OCI-LY7 (cell line): ENCODE data around the gene ADGRF3. TPM values are rescaled to one million over a fixed set of nuclear protein-coding genes. Genes with fewer than 3 reads are reported as not detected.
"Not testable (repeated sequence)": the region's sequence is repeated elsewhere in the genome, so short reads cannot be mapped to it uniquely, and the experiment has no call there.

Experiments used
- BruUV-seq: library from RNA; stranded (reverse); fragments of 400-500 nt; replicated peaks from 2 replicates; lab custom pipeline; 2021; lab: Mats Ljungman, UMichigan
- CTCF ChIA-PET: fragments of 300-600 bp; sonication (Branson Sonifier 250); formaldehyde crosslinking; loops from one replicate; lab custom pipeline; 2022; ENCODE audit warnings: antibody characterized with exemption; ENCODE audit not compliant: unreplicated experiment; lab: Charles Lee
- POLR2A ChIA-PET: fragments of 300-600 bp; sonication (Branson Sonifier 250); formaldehyde crosslinking; loops from one replicate; lab custom pipeline; 2022; ENCODE audit warnings: antibody characterized with exemption; lab: Charles Lee
- DNase-seq: peaks from one replicate; pipeline ENCODE4 v3.0.0-alpha.2; 2015; ENCODE audit warnings: low spot score
- H2AFZ ChIP-seq: fragments of 200-600 bp; sonication (generic), shearing (Covaris generic); 2 replicates; pipeline ENCODE4 v1.6.1; 2014; ENCODE audit warnings: mild to moderate bottlenecking, antibody characterized with exemption, low read length, moderate library complexity
- H3K27ac ChIP-seq: fragments of 200-600 bp; sonication (generic); 2 replicates; pipeline ENCODE4 v1.5.1; 2014; ENCODE audit warnings: mixed run types, low read depth, mild to moderate bottlenecking, moderate library complexity, low read length, inconsistent platforms; ENCODE audit not compliant: poor library complexity, severe bottlenecking
- H3K36me3 ChIP-seq: fragments of 200-600 bp; sonication (generic); 2 replicates; pipeline ENCODE4 v1.6.1; 2014; ENCODE audit warnings: mild to moderate bottlenecking, antibody characterized with exemption, low read length, moderate library complexity, mixed read lengths; ENCODE audit not compliant: insufficient read depth
- H3K4me1 ChIP-seq: fragments of 200-600 bp; sonication (generic); 2 replicates; pipeline ENCODE4 v1.5.1; 2014; ENCODE audit warnings: mild to moderate bottlenecking, low read length; ENCODE audit not compliant: insufficient read depth, poor library complexity, severe bottlenecking
- H3K4me2 ChIP-seq: fragments of 200-600 bp; sonication (generic); 2 replicates; pipeline ENCODE4 v1.6.1; 2014; ENCODE audit warnings: mild to moderate bottlenecking, low read length
- H3K4me3 ChIP-seq: fragments of 200-600 bp; sonication (generic); 2 replicates; pipeline ENCODE4 v1.5.1; 2014; ENCODE audit warnings: mild to moderate bottlenecking, low read depth, low read length; ENCODE audit not compliant: poor library complexity, severe bottlenecking
- H3K79me2 ChIP-seq: fragments of 200-600 bp; sonication (generic); 2 replicates; pipeline ENCODE4 v1.6.1; 2016; ENCODE audit warnings: low read depth, mild to moderate bottlenecking, low read length, moderate library complexity, mixed read lengths; ENCODE audit not compliant: insufficient read depth
- H3K9me2 ChIP-seq: fragments of 200-600 bp; sonication (generic); 2 replicates; pipeline ENCODE4 v1.6.1; 2016; ENCODE audit warnings: mild to moderate bottlenecking, low read length, mixed read lengths; ENCODE audit not compliant: insufficient read depth
- H3K9me3 ChIP-seq: fragments of 200-600 bp; sonication (generic); 2 replicates; pipeline ENCODE4 v1.6.1; 2014; ENCODE audit warnings: mild to moderate bottlenecking, mixed run types, low read length, mixed read lengths
- H4K20me1 ChIP-seq: fragments of 200-600 bp; sonication (generic); 2 replicates; pipeline ENCODE4 v1.6.1; 2014; ENCODE audit warnings: mild to moderate bottlenecking, antibody characterized with exemption, low read length, moderate library complexity, mixed read lengths; ENCODE audit not compliant: insufficient read depth
- EZH2phosphoT487 ChIP-seq: fragments of 200-600 bp; sonication (generic); IDR thresholded peaks from 2 replicates; pipeline ENCODE4 v1.6.1; 2018; ENCODE audit warnings: low read depth, borderline replicate concordance, mild to moderate bottlenecking, mixed run types, antibody characterized with exemption, low read length, moderate library complexity, mixed read lengths
- intact Hi-C: fragments of 100-400 bp; cut with micrococcal nuclease; formaldehyde crosslinking; loops from one replicate; pipeline ENCODE4 v1.10.0; 2022; ENCODE audit not compliant: unreplicated experiment
- total RNA-seq, 2 experiments: library from RNA; depleted of rRNA in 1 of 2; stranded (reverse); fragments of >200 nt in 1 of 2; shearing (Covaris generic) in 1 of 2; gene quantifications; 2 replicates each; pipeline ENCODE4 v1.2.3, GENCODE V29; 2014 to 2022
- TF ChIP-seq, protein P1 (sequence below): fragments of 200-600 bp; sonication (generic); conservative IDR thresholded peaks from 2 replicates; pipeline ENCODE4 v1.5.1; 2014; ENCODE audit warnings: mild to moderate bottlenecking, antibody characterized with exemption, low read length, moderate library complexity, mixed read lengths

Gene ADGRF3
- total RNA-seq, 2 experiments from 2014 or later = 3.8 to 4.7 TPM

GRCh38 chr2:26312471-26312870 is 34.1 kb downstream of the ADGRF3 start:
- no peak overlapping the region for H3K4me3 ChIP-seq
- DNase-seq = no peak
- no peaks in the 10 kb centered on the region for H3K9me3 ChIP-seq
- H3K9me2 ChIP-seq = no peaks in the 10 kb centered on the region
- no peak overlapping the region for H3K27ac ChIP-seq
- no peaks in the 10 kb centered on the region for H3K36me3 ChIP-seq
- POLR2A ChIA-PET = no interaction called here
- intact Hi-C loops = no loop called here
- no peak overlapping the region for H3K4me2 ChIP-seq
- H4K20me1 ChIP-seq = no peaks in the 10 kb centered on the region
- TF ChIP-seq, protein P1, sequence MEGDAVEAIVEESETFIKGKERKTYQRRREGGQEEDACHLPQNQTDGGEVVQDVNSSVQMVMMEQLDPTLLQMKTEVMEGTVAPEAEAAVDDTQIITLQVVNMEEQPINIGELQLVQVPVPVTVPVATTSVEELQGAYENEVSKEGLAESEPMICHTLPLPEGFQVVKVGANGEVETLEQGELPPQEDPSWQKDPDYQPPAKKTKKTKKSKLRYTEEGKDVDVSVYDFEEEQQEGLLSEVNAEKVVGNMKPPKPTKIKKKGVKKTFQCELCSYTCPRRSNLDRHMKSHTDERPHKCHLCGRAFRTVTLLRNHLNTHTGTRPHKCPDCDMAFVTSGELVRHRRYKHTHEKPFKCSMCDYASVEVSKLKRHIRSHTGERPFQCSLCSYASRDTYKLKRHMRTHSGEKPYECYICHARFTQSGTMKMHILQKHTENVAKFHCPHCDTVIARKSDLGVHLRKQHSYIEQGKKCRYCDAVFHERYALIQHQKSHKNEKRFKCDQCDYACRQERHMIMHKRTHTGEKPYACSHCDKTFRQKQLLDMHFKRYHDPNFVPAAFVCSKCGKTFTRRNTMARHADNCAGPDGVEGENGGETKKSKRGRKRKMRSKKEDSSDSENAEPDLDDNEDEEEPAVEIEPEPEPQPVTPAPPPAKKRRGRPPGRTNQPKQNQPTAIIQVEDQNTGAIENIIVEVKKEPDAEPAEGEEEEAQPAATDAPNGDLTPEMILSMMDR = no peak
- no peak for TF ChIP-seq EZH2phosphoT487
- no peaks in the 10 kb centered on the region for H3K79me2 ChIP-seq
- no peak overlapping the region for H2AFZ ChIP-seq
- no peaks in the 10 kb centered on the region for H3K4me1 ChIP-seq
- CTCF ChIA-PET = no interaction called here
- BruUV-seq = no TSS peak

- Histone ChIP-seq H2AFZ (no peak overlapping the region), H3K79me2 (no peaks in the 10 kb centered on the region), H3K4me3 (no peak overlapping the region), H3K4me2 (no peak overlapping the region), H3K36me3 (no peaks in the 10 kb centered on the region), H3K9me3 (no peaks in the 10 kb centered on the region), H3K9me2 (no peaks in the 10 kb centered on the region), H3K4me1 (no peaks in the 10 kb centered on the region), H3K27ac (no peak overlapping the region), H4K20me1 (no peaks in the 10 kb centered on the region)
- POLR2A ChIA-PET = no interaction called here
- no peak for DNase-seq
- TF ChIP-seq EZH2phosphoT487 = no peak
- TF ChIP-seq, protein P1 = no peak
- no TSS peak for BruUV-seq
- intact Hi-C loops = no loop called here
- CTCF ChIA-PET = no interaction called here
These were observed 36.7 kb downstream of the ADGRF3 start for GRCh38 chr2:26309921-26310320.

- Histone ChIP-seq H4K20me1 (no peaks in the 10 kb centered on the region), H3K79me2 (no peaks in the 10 kb centered on the region), H3K9me2 (no peaks in the 10 kb centered on the region), H3K4me3 (no peak overlapping the region), H3K4me2 (no peak overlapping the region), H3K9me3 (no peaks in the 10 kb centered on the region), H3K27ac (no peak overlapping the region), H3K4me1 (no peaks in the 10 kb centered on the region), H3K36me3 (no peaks in the 10 kb centered on the region), H2AFZ (no peak overlapping the region)
- no peak for DNase-seq
- TF ChIP-seq EZH2phosphoT487 = no peak
- TF ChIP-seq, protein P1 = no peak
- CTCF ChIA-PET = no interaction called here
- BruUV-seq = no TSS peak
- intact Hi-C loops = no loop called here
- POLR2A ChIA-PET = no interaction called here
These were observed 41.0 kb downstream of the ADGRF3 start for GRCh38 chr2:26305540-26305939.

GRCh38 chr2:26305094-26305493 is 41.5 kb downstream of the ADGRF3 start:
- POLR2A ChIA-PET = interaction anchor here (0.7 kb wide), 1 partner anchor 10 kb away, joined by 4 read pairs; no protein-coding TSS in a partner anchor
- CTCF ChIA-PET = not testable (repeated sequence)

More at GRCh38 chr2:26305094-26305493, 41.5 kb downstream of the ADGRF3 start:
- DNase-seq, H2AFZ ChIP-seq, H3K9me3 ChIP-seq, H4K20me1 ChIP-seq, H3K79me2 ChIP-seq, H3K4me1 ChIP-seq, H3K36me3 ChIP-seq, H3K27ac ChIP-seq, H3K4me3 ChIP-seq, H3K4me2 ChIP-seq, BruUV-seq, intact Hi-C loops, H3K9me2 ChIP-seq: not testable (repeated sequence)
